ENCODE results near the gene HOXC10.

- TF ChIP-seq POLR2A (IDR thresholded peaks at IDR 0.05) (no peak), CTCF (IDR thresholded peaks at IDR 0.05) (no peak)
Observed at GRCh38 chr12:54038284-54038870, 53.4 kb downstream of the HOXC10 start.
